HCT116 (cell line): Measurements from ENCODE around the gene CDH13.

ENCODE experiments used
- EZH2 ChIP-seq: fragments of 200-600 bp; sonication (generic); IDR thresholded peaks from 2 replicates; pipeline ENCODE4 v1.6.1; 2017; ENCODE audit warnings: antibody characterized with exemption, mixed run types
- POLR2A ChIP-seq: IDR thresholded peaks from 2 replicates; pipeline ENCODE4 v1.7.0; 2011; ENCODE audit warnings: borderline replicate concordance; ENCODE audit not compliant: insufficient read depth, insufficient read length; ENCODE audit errors: extremely low read depth
- TF ChIP-seq, protein P1 (sequence below), 3 experiments: fragments of 200-600 bp in 1 of 3; sonication (generic) in 1 of 3; IDR thresholded peaks in 2 of 3; conservative IDR thresholded peaks in 1 of 3; 2 replicates each; pipeline ENCODE4 v1.5.1; 2012 to 2017; ENCODE audit warnings: low read depth in 2 of 3, low read length in 2 of 3, antibody characterized with exemption in 1 of 3, borderline replicate concordance in 1 of 3, control low read depth in 1 of 3, mild to moderate bottlenecking in 1 of 3, mixed read lengths in 1 of 3, mixed run types in 1 of 3, moderate library complexity in 1 of 3; ENCODE audit not compliant: insufficient read depth in 1 of 3

DNA sequence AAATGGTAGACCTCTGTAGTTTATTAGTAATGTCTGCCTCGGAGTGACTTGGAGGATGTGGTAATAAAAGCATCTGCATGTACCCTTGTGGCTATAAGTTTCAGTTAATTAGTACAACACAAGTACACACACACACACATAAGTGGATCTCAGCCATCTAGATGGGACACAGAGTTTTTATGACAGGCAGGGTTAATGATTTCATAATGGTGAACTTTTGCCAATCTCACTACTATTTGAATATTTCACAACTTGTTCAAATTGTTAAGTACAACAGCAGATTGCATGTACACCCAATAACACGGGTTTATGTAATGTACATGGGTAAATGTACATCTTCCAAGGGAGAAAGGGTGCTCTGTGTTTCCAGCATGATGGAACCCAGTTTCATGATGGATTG is 669.7 kb downstream of the CDH13 start:
- TF ChIP-seq POLR2A (no peak), EZH2 (no peak)
- TF ChIP-seq, protein P1, sequence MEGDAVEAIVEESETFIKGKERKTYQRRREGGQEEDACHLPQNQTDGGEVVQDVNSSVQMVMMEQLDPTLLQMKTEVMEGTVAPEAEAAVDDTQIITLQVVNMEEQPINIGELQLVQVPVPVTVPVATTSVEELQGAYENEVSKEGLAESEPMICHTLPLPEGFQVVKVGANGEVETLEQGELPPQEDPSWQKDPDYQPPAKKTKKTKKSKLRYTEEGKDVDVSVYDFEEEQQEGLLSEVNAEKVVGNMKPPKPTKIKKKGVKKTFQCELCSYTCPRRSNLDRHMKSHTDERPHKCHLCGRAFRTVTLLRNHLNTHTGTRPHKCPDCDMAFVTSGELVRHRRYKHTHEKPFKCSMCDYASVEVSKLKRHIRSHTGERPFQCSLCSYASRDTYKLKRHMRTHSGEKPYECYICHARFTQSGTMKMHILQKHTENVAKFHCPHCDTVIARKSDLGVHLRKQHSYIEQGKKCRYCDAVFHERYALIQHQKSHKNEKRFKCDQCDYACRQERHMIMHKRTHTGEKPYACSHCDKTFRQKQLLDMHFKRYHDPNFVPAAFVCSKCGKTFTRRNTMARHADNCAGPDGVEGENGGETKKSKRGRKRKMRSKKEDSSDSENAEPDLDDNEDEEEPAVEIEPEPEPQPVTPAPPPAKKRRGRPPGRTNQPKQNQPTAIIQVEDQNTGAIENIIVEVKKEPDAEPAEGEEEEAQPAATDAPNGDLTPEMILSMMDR (IDR thresholded peaks at IDR 0.05 in 2 of 3, conservative IDR thresholded peaks at IDR 0.05 in 1 of 3; ENCODE audit: borderline replicate concordance in 1 of 3, insufficient read depth in 1 of 3, low read depth in 2 of 3, low read length in 2 of 3), result no peak
